GM13977 (cell line): ENCODE data around the gene CRADD.

ENCODE experiments used
- DNase-seq: peaks from one replicate; pipeline ENCODE4 v3.0.0; 2012; ENCODE audit warnings: low spot score
- in situ Hi-C: fragments of 300-500 bp; cut with MboI; formaldehyde crosslinking; loops from one replicate; pipeline ENCODE4 v1.12.0; 2022; ENCODE audit warnings: low sequenced_read_pairs, low pct_unique_long_range_greater_than_20kb, mixed read lengths, inconsistent platforms; ENCODE audit not compliant: unreplicated experiment
- TF ChIP-seq, protein P1 (sequence below): IDR thresholded peaks from 2 replicates; pipeline ENCODE4 v1.5.1; 2012; ENCODE audit warnings: mild to moderate bottlenecking, control low read depth; ENCODE audit not compliant: insufficient read depth; ENCODE audit errors: extremely low read depth, missing control alignments

CRADD gene

DNA sequence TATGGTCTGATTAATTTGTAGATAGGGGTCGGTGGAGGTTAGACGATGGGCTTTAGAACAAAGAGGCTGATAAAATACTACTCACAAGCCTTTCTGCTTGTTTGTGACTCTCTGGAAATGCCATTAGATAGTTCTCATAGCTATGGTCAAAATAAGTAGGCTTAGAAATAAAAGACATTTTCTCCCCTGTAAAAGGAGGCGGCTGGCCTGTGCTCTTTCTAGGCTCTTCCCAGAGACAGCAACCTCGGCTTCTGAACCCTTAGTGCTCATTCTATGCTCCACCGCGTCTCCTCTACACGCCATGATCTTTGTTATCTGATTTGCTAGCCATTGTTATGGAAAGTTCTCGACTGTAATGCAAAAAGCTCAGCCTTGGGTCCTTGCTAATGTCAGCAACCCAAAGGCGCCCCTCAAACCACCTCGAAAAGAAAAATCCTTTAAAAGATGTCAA is 64.5 kb downstream of the CRADD start:
- TF ChIP-seq, protein P1, sequence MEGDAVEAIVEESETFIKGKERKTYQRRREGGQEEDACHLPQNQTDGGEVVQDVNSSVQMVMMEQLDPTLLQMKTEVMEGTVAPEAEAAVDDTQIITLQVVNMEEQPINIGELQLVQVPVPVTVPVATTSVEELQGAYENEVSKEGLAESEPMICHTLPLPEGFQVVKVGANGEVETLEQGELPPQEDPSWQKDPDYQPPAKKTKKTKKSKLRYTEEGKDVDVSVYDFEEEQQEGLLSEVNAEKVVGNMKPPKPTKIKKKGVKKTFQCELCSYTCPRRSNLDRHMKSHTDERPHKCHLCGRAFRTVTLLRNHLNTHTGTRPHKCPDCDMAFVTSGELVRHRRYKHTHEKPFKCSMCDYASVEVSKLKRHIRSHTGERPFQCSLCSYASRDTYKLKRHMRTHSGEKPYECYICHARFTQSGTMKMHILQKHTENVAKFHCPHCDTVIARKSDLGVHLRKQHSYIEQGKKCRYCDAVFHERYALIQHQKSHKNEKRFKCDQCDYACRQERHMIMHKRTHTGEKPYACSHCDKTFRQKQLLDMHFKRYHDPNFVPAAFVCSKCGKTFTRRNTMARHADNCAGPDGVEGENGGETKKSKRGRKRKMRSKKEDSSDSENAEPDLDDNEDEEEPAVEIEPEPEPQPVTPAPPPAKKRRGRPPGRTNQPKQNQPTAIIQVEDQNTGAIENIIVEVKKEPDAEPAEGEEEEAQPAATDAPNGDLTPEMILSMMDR = no peak
- DNase-seq = peak; percentile 45
- in situ Hi-C loops = no loop called here

DNA sequence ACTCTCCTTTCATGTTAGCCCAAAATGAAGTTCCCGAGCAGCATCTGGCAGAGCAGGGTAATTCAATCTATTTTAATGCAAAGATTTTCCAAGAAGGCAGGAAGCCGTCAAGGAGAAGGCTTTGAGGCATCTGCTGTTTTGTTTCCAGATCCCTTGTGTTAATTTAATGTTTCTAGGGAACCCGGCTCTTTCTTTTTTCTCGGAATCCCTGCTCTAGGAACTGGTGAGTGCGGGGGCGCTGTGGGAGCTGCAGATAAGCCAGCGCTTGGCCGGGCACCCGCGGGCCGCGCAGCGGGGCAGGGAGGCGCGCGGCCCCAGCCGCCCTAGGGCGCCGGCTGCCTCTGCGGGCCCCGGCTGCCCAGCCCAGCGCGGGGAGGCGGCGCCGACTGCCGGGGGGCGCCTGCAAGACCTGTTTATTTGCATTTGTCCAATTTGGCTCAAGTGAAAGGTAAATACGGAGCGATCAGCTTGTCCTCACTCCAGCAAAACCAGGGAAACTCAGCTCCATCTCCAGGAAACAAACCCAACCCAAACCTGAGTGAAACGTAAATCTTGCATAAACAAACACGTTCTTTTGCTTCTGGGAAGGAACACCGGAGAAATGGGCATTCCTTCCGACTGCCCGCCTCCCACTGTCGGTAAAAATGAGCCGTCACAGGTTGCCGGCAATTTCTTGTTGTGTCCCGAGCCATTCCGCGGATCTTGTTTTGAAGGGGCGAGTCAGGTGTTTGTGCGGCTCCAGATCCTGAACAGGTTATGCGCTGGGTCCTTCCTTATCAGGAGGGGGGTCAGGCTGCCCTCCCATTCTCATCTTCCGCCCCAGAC is 65.1 kb downstream of the CRADD start:
- peak; percentile 82 for DNase-seq
- TF ChIP-seq, protein P1 = peak; percentile 74
- in situ Hi-C loops = no loop called here

DNA sequence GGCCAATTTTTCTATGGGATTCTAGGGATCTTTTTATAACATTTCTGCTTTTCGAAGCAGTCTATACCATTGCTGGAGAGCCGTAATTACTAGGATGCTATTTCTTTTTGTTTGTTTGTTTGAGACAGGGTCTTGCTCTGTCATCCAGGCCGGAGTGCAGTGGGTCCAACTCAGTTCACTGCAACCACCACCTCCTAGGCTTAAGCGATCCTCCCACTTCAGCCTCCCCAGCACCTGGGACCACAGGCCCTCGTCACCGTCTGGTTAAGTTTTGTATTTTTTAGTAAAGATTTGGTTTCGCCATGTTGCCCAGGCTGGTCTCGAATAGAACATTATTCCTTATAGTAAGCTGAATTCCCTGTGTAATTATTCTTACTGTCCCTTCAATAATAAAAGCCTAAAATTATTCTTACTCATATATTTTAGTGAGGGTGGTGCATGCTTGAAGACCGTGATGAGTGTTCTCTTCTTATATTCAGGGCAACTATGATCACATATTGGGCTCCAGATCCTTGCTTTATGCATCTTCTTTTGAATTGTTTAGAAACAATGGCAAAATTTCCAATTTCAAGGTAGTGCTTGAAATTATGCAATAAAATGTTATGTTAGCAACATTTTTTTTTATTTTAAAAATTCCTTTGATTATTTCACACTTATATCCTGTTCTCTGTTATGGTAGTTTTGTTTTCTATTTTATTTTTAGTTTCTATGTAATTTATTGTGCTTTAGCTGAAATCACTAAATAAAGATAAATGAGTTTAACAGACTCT is 66.2 kb downstream of the CRADD start:
- no peak for DNase-seq
- in situ Hi-C loops = no loop called here
- TF ChIP-seq, protein P1 = no peak

DNA sequence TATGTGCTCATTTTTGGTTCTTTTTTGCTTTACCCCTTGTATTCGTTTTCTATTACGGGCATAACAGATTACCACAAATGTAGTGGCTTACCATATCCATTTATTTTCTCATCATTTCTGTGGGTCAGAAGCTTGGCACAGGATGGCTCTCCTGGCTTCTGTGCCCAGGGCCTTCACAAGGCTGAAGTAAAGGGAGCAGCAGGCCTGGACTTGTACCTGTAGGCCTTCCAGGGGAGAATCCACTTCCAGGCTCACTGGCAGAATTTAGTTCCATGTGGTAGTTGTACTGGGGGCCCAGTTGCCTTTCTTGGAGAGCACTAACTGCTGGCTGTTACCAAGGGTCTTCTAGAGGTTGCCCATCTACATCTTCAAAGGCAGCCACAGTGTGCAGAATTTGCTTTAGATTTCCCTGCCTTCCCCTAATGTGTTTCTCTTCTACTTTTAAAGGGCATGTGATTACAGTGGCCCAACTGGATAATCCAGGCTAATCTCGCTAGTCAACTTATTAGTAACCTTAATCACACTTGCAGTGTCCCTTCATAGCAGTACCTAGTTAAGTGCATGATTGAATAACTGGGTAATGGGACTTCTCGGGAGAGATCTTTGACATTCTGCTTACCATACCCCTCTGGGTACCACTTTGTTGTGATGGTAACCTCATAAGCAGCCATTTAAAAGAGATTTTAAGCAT is 67.0 kb downstream of the CRADD start:
- TF ChIP-seq, protein P1 = no peak
- DNase-seq = no peak

DNA sequence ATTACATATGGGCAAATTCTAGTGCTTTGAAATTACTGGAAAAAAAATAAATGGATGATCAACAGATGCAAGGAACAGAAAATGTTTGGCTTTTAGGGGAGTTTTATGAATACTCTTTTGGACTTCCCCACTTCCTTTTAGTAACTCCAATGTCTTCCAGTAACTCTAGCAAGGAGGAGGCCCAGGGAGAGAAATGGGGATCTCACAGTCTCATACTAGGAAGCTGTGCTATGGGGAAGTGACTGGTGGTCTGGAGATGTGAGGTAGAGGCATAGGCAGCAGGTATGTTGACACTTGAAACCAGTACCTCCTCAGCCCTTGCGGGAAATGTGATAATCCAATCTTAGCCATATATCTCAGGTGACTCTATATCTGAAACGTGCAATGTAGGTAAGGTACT is 68.1 kb downstream of the CRADD start:
- TF ChIP-seq, protein P1 = no peak
- in situ Hi-C loops = no loop called here
- no peak for DNase-seq

More for the DNA sequence above, 67.0 kb downstream of the CRADD start:
- in situ Hi-C loops = no loop called here

DNA sequence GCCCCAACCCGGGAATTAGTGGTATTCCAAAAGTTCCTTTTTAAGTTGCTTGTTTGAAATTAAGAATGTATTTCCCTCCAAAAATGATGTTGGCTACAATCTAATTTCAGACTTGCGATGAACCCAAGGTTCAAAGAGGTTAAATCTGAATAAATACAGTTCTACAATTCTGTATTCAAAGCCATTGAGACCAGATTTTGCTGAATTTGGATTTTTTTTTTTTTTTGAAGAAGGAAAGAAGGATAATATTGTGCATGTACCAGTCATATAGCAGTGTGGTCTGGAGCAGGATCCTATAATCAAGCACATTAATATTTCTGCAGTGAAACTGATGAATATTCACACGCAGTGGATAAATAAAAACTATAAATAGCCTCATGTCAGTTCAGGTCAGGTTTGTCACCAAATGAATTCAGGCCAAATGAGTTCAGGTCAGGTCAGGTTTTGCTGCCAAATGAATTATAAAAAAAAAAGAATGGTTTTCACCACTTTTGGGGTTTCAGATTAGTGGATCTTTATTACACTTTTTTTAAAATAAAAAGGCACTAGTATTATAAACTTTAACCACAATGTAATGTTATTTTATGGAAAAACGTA is 69.5 kb downstream of the CRADD start:
- DNase-seq = no peak
- TF ChIP-seq, protein P1 = no peak
- in situ Hi-C loops = no loop called here
